DMS79 (cell line): ENCODE data around the gene CHID1.

ENCODE experiments used
- DNase-seq: peaks from one replicate; lab custom pipeline; 2025; lab: John Stamatoyannopoulos, UW

Gene CHID1

DNA sequence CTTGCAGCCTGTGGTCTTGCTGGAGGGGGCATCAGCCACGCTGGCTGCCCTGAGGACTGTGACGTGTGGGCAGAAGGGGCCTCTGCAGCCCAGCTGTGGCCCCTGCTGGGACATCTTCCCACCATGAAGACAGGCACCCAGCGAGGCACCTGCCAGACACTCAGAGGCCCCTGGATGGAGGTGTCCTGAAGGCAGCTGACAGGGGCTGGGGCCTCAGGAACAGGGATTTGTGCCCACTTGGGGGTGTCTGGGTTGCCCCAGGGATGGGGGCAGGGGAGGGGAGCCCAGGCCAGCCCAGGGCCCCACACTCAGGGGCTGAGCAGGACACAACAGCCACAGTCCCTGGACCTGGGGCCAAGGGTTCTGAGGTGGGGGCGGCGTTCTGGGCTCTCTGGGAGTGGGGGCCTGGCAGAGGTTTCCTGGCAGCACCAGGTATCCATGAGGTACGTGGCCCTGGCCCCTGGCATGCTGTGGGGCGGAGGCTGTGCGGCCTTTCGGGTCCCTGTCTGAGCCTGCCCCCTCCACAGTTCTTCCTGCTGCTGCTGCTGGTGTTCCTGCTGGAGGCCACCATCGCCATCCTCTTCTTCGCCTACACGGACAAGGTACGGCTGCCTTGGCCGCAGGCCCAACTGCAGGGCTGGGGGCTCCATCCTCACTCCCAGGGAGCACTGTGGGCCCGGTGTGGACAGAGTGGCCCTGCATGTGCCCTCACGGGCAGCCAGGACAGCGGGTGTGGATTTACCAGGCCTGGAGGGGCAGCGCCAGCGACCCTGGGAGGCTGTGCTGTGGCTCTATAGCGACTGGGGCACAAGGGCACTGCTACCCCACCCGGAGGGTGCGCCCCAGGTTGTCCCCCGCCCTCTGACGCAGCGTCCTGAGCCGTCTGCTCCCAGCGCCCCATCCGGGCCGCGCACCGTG lies 46.4 kb downstream of the CHID1 start:
- DNase-seq = no peak

DNA sequence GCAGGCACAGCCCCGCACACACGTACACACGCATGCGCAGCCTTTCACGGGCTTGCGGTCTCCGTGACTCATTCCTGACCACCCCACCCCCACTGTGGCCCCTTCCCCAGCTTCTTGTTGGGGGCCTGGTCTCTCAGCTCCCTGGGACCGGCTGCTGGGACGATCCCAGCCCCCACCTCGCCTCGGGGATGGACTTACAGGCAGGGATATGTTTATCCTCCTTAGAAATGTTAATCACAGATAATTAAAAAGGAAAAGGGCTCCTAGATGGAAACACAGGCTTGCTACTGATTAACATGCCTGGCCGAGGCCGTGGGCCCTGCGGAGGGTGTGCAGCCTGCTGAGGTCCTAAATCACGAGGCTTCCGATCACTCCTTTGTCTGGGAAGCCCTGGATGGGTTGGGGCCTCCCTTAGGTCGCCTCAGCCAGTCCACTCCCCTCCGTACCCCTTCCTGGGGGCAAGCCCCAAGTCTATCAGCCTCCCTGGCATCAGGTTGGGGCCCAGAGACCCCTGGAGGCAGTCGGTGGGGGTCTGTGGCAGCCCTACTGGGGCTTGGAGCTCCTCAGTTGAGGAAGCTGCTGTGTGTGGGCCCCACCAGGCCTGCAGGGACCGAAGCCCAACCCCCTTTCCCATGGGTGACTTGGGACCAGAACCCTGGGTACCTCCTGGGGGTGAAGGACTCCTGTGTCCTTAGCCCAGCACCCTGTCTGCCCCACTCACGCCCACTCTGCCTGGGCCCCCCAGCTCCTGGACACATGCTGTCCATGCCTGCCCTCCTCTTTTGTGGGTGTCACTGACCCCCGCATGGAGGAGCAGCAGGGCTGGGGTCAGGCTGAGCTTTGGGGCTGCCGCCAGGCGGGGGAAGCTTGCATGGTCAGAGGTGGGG lies 47.3 kb downstream of the CHID1 start:
- DNase-seq = no peak

DNA sequence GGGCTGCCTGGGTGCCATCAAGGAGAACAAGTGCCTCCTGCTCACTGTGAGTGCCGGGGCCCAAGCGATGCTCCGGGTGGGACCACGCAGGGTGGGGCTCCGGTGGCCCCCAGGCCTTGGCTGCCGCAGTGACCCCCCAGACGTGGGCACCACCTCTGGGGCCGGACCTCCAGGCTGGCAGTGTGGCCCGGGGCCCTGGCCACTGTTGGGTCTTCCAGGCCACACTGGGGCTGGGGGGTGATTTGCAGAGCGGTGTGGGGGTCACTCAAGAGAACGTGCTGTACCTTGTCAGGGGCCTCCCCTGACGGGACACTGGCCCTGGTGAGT lies 48.0 kb downstream of the CHID1 start:
- DNase-seq = no peak

DNA sequence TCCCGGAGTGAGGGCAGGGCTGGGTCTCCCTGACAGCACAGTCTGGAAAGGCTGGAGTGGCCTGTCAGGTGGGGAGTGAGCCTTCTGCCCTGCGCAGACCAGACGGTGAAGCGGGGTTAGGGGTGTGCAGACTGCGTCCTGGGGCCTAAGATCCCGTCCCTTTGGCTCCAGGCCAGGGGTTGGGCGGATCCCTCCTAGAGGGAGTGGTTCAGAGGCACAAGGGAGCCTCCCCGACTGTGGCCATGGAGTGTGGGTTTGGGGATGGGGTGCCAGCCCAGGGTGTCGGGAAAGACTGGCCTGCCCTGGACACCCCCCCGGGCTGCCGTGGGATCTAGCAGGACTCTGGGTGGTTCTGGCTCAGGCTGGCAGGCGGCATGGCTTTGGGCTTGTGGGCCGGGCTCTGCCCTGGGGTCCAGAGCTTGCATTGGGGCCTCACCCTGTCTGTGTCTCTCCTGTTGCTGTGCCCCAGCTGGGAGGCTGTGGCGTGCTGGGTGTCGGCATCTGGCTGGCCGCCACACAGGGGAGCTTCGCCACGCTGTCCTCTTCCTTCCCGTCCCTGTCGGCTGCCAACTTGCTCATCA lies 48.4 kb downstream of the CHID1 start:
- DNase-seq = no peak

DNA sequence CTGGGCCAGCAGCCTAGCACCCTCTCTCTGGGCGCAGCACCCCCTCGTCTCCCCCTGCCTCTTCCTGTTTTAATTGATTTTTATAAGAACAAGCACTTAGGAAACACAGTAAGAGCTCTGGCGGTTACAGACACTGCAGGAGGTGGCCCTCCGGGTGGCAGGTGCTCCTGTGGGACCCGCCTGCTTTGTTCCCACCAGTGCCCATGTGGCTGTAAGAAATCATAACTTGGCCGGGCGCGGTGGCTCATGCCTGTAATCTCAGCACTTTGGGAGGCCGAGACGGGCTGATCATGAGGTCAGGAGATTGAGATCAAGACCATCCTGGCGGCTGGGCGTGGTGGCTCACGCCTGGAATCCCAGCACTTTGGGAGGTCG lies 49.5 kb downstream of the CHID1 start:
- DNase-seq = no peak

DNA sequence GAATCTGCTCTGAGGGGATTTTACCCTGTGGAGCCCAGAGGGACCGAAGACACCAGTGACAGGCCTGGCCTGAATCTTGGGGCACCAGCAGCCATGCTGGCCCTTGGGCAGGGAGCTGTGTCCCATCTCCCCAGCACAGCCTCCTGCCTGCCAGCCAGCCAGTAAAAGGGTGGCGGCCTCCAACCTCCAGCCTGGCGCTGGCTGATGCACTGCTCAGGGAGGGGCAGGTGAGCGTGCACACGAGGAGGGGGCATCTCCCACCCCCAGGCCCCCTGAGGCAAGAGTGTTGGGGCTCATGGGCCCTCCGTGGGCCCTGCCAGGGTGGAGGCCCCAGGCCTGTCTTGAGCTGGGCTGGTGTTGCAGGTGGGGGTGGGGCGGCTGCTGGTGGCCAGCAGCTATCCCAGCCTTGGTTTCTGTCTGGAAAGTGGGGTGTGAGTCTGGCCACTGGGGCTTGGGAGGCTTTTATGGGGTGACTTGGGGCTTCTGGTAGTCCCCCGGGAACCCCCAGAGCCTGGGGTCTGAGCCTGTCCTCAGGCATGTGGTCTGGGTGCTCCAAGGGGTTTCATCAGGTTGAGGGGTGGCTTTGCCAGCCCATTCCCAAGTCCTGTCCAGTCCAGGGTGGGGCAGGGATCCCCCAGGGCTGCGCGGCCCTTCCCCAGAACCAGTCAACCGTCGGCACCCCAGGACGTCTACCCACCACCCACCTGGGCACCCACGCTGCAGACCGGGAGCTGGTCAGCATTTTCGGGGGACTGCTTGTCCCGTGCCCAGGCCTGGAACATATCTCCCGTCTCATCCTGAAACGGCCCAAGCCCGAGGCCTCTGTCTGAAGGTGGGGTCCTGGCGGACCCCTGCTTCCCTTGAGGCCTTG lies 50.1 kb downstream of the CHID1 start:
- no peak for DNase-seq

DNA sequence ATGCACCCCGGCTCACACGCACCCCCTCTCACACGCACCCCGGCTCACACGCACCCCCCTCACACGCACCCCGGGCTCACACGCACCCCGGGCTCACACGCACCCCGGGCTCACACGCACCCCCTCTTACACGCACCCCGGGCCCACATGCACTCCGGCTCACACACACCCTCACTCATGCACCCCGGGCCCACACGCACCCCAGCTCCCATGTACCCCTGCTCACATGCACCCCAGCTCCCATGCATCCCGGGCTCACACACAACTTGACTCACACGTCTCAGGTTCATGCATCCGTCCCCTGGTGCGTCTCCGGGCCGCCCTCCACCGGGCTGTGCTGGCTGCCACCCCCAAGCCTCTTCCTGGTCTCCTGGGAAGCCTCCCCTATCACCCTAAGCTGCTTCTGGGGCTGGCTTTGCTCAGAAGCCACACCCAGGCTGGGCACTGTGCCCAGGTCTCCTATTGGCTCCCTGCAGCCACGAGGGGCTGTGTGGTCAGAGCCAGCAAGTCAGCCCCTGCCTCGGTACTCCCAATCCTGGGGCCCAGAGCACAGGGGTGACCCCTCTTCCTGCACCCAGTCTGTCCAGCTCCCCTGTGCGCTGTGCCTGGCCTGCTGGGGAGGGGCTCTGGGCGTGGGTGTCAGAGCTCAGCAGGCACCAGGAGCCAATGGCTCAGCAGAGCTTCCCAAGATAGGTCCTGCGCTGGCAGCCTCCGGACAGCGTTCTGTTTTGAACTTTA lies 51.0 kb downstream of the CHID1 start:
- peak; percentile 26 for DNase-seq

DNA sequence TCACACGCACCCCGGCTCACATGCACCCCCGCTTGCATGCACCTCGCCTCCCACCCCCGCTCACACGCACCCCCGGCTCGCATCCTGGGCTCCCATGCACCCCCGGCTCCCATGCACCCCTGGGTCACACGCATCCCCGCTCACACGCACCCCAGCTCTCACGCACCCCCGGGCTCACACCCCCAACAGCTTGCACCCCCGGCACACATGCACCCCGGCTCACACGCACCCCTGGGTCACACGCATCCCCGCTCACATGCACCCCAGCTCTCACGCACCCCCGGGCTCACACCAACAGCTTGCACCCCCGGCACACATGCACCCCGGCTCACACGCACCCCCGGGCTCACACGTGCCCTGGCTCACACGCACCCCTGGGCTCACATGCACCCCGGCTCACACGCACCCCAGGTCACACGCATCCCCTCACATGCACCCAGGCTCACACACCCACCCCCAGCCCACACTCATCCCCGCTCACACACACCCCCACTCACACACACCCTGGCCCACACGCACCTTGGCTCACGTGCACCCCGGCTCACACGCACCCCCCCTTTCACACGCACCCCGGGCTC lies 51.8 kb downstream of the CHID1 start:
- no peak for DNase-seq

DNA sequence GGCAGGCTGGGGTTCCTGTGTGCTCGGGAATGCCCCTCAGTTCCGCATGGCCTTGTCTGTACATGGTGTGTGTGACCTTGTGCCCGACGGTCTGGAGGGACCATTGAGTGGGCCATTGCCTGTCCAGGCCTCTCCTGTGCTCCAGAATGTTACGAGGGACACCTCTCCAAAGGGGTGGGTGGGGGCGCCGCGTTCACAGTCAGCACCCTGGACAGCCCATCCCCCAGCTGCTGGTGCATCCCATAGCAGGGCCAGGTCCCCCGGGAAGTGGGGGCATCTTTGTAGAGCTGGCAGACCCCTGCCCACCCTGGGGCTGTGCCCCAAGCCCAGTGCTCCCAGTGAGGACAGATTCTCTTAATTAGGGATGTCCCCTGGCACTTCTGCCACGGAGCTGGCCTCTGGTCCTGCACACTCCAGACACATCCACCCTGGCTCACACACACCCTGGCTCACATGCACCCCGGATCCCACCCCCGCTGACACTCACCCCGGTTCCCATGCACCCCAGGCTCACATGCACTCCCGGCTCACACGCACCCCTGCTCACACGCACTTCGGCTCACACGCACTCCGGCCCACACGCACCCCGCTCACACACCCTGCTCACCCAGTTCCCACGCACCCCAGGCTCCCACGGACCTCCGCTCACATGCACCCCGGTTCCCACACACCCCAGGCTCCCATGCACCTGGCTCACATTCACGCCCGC lies 52.4 kb downstream of the CHID1 start:
- DNase-seq = no peak

DNA sequence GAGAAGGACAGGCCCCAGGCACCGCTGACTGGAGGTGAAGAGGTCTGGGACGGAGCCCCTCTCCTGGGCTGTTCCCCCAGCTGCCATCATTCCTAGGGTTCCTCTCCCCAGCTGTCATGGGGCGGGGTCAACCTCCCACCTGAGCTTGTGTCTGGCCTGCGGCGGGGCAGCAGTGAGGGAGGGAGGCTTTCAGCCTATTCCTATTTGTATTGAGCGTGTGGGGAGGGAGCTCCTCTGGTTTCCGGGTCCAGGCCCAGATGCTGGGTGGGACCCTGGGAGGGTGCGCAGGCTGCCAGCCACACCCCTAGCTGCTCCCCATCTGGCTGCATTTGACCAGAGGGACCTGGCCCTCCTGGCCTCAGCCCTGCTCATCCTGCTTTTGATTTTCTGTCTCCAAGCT lies 54.2 kb downstream of the CHID1 start:
- no peak for DNase-seq

DNA sequence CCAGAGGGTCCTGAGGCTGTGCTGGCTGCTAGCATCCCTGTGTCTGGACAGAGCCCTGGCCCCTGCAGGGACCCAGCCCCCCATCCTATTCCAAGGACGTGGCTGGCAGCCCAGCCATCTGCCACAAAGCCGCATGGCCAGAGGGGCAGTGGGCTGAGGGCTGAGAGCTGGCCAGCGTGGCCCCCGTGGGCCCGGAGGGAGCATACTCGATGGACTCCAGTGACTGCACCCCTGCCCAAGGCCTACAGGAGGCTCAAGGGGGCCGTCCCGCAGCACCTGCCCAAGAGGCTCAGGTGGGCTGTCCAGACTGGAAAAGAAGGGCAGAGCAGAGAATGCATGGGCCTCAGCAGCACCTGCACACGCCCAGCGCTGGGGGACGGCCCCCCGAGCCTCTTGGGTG lies 54.8 kb downstream of the CHID1 start:
- no peak for DNase-seq

DNA sequence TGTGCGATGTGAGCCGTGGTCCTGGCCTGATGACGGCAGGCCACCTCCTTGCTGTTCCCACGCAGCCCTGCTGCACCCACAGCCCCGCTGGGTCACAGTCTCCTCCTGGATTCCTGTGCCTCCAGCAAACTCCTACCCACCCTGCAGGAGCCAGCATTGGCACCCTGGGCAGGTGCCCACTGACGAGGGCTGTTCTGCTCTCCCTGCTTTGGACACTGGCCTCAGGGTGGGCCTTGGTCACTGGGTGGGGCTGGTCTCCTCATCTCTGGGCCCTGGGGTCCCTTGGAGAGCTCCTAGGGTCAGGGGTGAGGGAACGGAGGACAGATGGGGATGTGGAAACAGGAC lies 55.3 kb downstream of the CHID1 start:
- DNase-seq = no peak

DNA sequence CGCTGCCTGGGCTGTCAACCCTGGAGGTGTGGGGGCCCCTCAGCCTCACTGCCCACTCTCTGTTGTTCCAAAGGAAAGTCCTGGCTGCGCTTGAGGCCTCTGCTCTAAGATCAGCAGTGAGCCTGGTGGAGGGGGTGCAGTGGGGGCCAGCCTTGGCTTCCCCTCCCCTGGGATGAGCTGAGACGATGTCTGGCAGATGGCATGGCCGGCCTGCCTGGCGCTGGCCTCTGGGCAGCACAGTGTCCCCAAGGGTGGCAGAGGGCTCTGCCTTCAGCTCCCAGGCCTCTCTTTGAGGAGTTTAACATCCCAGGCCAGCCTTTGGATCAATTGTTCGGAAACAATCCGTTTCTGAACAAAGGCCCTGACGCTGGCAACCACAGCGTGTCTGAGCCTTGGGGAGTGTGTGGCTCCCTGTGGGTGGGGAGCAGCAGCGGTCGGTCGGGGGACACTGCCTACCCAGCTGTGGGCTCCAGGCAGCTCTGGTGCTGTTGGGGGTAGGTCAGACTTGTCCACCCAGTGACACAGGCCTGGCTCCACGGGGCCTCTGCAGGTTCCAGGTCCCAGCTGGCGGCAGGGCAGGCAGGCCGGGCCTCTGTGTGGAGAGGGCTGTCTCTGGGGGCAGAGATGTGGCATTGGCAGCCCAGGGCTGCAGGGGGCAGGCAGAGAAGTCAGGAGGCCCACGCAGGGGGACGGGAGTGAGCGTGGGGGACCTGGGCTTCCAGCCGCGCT lies 55.8 kb downstream of the CHID1 start:
- DNase-seq = no peak

DNA sequence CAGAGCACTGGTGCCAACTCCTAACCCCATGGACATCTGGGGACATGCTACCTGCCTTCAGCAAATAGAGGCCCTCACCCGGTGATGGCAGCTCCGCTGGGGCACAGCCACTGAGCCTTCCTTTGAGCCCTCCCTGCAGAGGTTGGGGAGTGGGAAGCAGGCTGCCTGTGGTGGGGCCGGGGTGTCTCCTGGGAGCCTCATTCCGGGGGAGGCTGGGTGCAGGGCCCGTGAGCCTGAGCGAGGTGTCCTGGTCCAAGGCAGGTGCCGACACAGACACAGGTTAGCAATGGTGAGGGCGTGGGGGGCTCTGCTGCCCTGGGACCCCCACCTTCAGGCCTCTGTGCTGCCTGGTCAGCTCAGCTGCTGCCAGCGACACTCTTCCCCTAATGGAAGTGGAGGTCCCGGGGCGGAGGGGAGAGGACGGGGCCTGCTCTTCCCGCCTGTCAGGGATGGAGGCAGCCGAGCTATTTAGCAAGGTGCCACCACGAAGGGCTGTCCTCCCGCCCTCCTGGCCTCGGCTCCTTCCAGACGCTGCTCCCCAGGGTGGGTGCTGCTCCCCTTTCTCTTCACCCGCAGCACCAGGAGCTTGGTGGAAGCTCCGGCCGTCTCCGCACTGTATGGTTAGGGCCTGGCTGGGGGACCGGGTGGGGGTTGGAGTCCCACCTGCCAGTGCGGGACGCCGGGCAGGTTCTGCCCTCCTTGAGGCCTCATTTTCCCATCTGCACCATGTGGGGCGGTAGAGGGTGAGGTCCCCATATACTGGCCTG lies 56.7 kb downstream of the CHID1 start:
- DNase-seq = no peak

DNA sequence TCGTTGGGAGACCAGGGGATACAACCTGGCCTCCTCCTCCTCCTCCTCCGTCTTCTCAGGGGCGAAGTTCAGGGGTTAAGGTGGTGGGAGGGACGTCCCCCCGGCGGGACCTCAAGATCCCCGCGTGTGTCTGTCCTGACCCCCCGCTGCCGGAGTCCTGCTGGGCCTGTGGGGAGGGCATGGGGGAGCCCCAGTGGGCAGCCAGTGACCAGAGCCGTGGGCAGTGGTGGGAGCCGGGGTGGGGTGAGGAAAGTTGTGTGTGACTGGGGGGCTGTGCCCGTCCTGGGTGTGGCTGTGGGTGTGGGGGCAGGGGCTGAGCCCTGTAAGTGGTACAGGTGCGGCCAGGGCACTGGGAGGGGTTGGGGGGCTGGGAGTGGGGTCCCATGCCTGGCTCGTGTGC lies 57.8 kb downstream of the CHID1 start:
- no peak for DNase-seq

DNA sequence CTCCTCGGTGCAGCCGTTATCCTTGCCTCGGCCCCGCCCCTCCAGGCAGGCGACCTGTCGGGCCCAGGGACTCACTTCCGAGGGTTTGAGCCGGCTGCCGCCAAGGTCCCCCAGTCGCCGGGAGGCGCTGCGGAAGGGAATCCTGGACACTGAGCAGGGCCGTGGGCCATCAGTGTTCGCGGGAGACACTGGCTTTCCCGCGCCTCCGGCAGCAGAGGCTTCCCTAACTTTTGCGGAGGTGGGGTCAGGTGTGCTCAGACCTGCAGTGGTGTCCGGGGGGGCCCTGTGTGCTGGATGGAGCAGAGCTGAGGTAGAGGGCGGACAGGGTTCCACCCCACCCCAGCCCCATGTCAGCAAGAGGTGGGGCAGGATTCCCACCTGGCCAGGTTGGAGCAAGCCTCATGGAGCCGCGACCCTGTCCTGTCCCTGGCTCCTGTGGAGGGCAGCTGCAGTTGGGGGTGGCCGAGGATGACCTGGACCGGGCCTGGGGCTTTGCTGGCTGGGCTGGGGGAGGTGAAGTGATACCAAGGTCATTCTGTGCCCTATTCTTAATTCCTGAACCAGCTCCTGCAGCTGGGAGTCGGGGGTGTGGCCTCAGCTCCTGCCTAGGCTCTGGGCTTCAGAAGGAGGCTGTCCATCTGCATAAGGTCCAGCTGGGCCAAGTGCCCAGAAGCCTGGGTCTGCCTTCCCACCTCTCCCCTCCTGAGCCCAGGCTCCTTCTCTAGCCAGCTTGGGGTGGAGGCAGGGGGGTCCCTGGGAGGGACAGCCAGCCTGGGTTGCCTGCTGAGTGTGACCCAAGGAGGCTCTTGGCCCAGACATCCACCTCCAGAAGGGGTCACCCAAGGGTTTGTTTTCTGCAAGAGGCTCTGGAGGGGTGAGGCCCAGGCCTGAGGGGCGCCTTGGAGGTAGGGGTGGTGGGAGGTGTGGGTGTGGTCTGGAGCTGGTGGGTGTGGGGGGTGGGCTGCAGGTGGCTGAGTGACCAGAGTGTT lies 59.5 kb downstream of the CHID1 start:
- DNase-seq = no peak

DNA sequence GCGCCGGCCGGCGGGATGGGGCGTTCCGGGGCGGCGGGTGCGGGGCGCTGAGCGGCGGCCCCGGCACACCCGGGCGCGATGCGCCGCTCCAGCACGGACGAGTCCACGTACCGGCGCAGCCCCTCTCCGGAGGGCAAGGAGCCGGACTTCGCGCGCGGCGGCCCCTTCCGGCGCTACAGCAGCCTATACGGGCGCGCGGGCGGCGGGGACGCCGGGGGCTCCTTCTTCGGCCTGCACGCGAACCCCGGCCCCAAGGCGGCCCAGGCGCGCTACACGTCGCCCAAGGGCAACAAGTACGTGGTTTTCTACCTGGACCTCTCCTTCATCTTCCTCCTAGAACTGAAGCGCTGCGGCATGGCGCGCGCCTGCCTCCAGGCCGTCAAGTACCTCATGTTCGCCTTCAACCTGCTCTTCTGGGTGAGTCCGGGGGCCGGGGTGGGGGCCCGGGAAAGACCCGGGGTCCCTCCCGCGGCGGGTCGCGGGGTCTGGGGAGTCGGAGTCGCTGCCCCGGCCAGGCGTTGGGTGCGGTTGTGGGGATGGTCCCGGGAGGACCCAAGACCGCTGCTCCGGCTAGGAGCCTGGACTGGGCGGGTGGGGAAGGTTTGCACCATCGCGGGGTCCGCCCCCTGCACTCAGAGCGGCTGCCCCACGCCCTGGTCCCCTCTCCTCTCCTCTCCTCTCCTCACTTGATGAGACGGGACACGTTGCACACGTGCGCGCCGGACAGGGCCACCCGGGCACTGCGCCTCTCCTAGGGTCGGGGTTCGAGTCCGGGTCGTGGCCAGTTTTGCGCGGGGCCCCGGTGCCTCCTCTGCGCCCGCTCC lies 60.4 kb downstream of the CHID1 start:
- no peak for DNase-seq
